HG03378 (cell line): ENCODE measurements around the gene VWA7.
"Not testable (repeated sequence)": the region's sequence is repeated elsewhere in the genome, so short reads cannot be mapped to it uniquely, and the experiment has no call there.

Experiments
- ATAC-seq: cut with Tn5 transposase; IDR thresholded peaks from one replicate; pipeline ENCODE4 v1.9.1; 2021; ENCODE audit warnings: mild to moderate bottlenecking, moderate library complexity; ENCODE audit not compliant: unreplicated experiment

Gene VWA7

DNA sequence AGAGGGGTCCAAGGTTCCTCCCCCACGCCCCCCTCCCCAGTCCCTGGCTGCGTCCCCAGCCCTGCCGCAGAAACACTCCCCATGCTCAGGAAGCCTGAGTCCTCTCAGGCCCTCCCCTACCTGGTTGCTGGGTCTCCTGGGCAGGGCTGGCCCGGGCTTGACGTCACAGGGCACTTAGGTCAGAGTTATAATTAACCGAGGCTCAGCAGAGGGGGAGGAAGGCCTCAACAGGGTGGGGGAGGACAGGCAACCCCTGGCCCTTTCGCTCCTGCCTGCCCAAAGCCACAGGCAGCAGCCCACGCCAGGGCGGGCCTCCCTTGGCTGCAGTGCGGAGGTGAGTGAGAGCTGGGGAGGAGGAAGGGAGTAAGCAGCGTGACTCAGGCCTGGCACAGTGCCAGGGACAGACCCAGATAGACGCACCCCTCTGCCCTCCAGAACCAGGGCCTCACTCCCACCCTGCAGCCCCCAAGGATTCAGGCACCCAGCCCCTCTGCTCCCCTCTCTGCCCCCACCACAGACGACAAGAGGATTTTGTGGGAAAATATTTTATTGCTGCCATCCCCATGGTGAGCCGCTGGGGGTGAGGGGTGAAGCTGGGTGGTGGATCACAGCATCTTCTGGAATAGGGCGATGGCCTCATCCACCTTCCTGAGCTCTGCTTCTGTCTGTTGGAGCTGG is at the start of gene VWA7:
Gene VWA7 (minus strand): TSS at position 340 of the 678 bp plus-strand sequence. CDS start 549 bp downstream, outside the sequence.
- peak; percentile 66 for ATAC-seq

DNA sequence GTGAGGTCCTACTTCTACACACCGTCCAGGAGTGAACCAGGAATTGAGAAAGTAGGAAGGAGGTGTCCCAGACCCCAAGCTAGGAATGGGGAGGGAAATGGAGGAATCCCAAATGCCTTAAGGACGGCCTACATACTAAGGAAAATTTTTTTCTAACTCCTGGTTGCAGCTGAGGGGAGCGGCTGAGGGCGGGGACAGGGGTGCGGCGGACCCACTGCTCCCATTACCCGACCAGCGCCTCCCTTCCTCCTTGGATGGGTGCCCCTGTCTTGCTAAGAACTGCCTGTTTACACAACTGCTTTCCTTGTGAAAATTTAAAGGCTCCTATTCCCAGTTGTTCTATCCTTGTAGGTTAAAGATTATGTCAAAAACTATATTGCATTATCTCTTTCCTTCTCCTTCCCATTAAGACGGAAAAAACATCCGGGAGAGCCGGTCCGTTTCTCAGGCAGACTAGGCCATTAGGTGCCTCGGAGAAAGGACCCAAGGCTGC is 49.7 kb upstream of the VWA7 start:
- no peak for ATAC-seq

GRCh38 chr6:31825553-31825952 is 48.4 kb upstream of the VWA7 start:
- no peak for ATAC-seq

DNA sequence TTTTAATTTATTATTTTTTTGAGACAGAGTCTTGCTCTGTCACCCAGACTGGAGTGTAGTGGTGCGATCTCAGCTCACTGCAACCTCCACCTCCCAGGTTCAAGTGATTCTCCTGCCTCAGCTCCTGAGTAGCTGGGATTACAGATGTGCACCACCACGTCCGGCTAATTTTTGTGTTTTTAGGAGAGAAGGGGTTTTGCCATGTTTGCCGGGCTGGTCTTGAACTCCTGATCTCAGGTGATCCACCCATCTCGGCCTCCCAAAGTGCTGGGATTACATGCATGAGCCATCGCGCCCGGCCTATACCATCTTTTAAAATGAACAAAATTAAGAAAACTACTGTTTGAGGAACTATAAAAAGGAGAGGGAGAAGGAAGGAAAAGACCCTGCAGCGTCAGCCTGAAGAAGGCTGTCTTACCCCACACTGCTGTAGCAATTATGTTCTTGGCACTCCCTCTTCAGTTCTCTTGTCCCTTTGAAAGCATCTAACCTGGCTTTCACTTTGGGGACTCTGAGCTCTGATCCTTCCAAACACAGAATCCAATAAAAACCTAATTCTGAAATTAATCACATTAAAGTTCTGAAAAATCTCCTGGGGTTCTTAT is 46.6 kb upstream of the VWA7 start:
- ATAC-seq, result not testable (repeated sequence)

- no peak for ATAC-seq
Observed at GRCh38 chr6:31822036-31822821, 45.1 kb upstream of the VWA7 start.

DNA sequence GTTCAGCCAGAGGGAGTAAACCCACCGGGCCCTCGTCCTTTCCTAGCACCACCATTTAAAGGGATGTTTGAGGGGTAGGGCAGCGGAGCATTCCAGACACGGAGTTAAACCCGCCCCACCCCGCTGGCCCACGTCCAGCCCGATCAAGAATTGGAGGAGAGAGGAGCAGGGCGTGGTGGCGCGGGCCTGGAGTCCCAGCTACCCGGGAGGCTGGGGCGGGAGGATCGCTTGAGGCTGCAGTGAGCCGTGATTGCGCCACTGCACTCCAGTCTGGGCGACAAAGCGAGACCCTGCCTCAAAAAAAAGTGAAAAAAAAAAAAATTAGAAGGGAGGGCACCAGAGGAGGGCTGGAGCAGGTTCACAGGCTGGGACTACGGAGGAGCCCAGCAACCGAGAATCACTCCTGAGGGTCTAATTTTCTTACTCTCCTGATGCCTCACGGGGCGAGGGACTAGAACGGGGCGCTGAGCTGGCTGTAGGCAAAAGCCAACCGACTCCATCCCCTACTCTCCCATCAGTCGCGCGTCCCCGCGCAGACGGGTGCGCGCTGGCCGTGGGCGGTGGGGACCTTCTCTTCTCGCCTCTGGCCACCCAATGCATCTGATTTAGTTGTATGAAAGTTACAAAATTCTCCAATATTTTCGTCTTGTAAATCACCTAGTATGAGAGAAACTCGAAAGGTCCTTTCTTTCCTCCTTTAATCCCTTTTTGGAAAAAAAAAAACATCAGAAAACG is 44.3 kb upstream of the VWA7 start:
- no peak for ATAC-seq

DNA sequence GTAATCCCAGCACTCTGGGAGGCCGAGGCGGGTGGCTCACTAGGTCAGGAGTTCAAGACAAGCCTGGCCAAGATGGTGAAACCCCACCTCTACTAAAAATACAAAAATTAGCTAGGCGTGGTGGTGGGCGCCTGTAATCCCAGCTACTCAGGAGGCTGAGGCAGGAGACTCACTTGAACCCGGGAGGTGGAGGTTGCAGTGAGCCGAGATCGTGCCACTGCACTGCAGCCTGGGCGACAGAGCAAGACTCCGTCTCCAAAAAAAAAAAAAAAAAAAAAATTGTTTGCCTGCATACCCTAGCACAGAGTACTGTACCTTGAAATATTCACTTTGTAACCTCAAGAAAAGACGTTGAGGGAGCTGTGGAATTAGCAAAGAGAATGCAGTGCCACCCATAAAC is 43.3 kb upstream of the VWA7 start:
- ATAC-seq, result not testable (repeated sequence)

DNA sequence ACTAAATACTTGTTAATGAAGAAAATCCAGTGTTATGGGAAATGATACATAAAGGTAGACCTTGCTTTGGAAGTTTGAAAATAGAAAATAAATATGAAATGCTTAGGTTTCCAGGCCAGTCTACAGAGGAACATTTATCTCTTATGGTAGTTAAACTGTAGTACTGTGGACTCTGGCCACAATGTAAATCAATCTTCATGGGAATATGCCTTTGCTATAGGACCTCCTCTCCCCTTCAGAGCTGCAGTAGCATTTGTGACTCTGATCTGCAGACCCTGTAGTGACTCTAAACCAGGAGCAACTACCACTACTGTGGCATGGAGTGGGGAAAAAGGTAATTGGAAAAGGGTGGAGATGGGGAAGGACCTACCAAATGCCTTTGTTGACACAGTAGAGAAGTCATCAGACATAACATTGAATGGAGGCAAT is 42.8 kb upstream of the VWA7 start:
- no peak for ATAC-seq

DNA sequence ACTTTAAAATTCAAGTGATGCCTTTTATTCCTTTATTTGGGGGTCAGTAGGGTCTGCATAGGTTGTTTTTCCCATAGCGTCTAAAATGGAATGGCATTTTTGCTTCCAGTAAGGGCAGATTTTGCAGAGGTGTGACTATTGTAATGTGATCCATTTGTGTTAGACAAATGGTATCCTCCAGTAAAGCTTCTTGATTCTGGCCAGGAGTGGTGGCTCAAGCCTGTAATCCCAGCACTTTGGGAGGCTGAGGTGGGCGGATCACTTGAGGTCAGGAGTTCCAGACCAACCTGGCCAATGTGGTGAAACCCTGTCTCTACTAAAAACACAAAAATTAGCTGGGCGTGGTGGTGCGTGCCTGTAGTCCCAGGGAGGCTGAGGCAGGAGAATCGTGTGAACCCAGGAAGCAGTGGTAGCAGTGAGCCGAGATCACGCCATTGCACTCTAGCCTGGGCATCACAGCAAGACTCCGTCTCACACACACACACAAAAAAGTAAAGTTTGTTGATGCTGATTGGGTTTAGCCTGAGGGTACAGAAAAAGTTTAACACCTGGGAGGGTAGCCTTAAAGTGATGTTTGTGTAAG is 40.9 kb upstream of the VWA7 start:
- ATAC-seq, result not testable (repeated sequence)

DNA sequence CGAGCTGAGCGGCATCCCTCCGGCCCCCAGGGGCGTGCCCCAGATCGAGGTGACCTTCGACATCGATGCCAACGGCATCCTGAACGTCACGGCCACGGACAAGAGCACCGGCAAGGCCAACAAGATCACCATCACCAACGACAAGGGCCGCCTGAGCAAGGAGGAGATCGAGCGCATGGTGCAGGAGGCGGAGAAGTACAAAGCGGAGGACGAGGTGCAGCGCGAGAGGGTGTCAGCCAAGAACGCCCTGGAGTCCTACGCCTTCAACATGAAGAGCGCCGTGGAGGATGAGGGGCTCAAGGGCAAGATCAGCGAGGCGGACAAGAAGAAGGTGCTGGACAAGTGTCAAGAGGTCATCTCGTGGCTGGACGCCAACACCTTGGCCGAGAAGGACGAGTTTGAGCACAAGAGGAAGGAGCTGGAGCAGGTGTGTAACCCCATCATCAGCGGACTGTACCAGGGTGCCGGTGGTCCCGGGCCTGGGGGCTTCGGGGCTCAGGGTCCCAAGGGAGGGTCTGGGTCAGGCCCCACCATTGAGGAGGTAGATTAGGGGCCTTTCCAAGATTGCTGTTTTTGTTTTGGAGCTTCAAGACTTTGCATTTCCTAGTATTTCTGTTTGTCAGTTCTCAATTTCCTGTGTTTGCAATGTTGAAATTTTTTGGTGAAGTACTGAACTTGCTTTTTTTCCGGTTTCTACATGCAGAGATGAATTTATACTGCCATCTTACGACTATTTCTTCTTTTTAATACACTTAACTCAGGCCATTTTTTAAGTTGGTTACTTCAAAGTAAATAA is 40.2 kb upstream of the VWA7 start:
- ATAC-seq, result not testable (repeated sequence)

GRCh38 chr6:31815025-31815838 is 38.1 kb upstream of the VWA7 start, which contains the start of the genes HSPA1A and HSPA1L:
TSS of gene HSPA1A (plus strand) at chr6:31815543. CDS start at chr6:31815757, 214 bp downstream.
TSS of gene HSPA1L (minus strand) at chr6:31815283. CDS start at chr6:31811972, 3,311 bp downstream.
- ATAC-seq, result peak; percentile 35

DNA sequence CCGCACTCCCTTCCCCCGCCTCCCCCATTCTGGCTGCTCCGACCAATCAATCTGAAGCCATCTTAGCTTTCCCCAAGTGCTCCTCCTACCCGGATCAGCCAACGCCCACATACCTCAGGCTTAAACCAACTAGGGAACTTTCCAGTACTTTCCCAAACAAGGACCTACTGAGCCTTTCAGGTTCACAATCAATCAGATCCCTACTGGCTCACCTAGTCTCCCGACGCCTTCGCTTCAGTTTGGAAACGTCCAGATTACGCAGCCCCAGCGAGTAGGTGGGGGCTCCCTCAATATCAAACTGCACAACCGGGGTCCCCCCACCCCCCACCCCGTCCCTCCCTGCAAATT is 37.5 kb upstream of the VWA7 start:
- ATAC-seq, result peak; percentile 34

GRCh38 chr6:31813465-31813849 is 36.3 kb upstream of the VWA7 start:
- ATAC-seq, result no peak

GRCh38 chr6:31811645-31812044 is 34.5 kb upstream of the VWA7 start:
- ATAC-seq, result no peak

GRCh38 chr6:31808599-31808998 is 31.5 kb upstream of the VWA7 start:
- not testable (repeated sequence) for ATAC-seq

DNA sequence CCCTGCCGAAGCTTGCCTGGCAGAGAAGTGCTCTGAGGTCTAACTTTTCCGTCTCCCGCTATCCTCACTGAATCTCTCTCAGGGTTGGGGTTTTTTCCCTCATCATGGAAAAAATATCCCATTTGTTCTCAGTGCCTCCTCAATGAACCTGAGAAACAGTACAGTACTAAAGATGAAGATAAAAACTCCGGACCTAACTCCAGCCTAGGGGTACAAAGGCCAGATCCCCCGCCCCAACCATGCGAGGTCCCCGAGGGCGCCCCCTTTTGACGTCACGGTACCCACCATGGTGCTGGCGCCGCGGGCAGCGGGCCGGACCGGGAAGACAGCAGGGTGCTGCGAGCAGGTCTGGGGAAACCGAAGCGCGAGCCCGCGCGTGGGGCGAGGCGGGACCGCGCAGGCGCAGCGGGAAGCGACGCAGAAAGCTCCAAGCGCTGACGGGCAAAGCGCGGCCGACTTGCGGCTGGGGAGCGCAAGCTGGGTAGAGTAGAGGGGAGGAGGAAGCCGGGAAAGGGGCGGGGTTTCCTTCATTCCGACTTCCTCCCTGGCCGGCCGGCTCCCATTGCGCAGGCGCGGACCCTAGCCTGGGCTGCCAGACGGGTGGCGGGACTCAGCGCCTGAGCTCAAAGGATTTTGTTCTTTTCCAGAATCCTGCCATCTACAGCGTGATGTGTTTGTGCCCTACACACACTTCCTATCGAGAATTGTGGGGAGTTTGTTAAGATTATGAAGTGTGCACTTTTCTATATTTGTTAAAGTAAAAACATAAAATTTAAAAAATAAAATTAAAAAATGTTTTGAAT is 29.5 kb upstream of the VWA7 start, which contains the start of gene LSM2:
Gene LSM2 (minus strand): TSS at position 497 of the 803 bp plus-strand sequence. CDS start 209 bp downstream, at position 288.
- peak; percentile 56 for ATAC-seq

- no peak for ATAC-seq
Observed at GRCh38 chr6:31805939-31806469, 28.9 kb upstream of the VWA7 start.
